GM12891 (cell line): ENCODE results near the gene ZNF573.

ENCODE experiments used
- DNase-seq: peaks from one replicate; pipeline ENCODE4 v3.0.0; 2011; ENCODE audit warnings: low spot score; ENCODE audit not compliant: insufficient read length
- FAIRE-seq: peaks from 2 replicates; lab custom pipeline; 2011; peaks lifted over from hg19 to GRCh38; lab: Jason Lieb, UNC
- PAX5 ChIP-seq: IDR thresholded peaks from 2 replicates; pipeline ENCODE4 v1.6.1; 2011; ENCODE audit warnings: low read length, moderate library complexity, mild to moderate bottlenecking; ENCODE audit not compliant: insufficient read depth, severe bottlenecking
- POLR2A ChIP-seq: IDR thresholded peaks from 2 replicates; pipeline ENCODE4 v1.6.1; 2011; ENCODE audit warnings: low read depth, low read length, control low read depth
- POLR2AphosphoS5 ChIP-seq: IDR thresholded peaks from 2 replicates; pipeline ENCODE4 v1.6.1; 2011; ENCODE audit warnings: low read depth, low read length, control low read depth
- POU2F2 ChIP-seq: IDR thresholded peaks from 2 replicates; pipeline ENCODE4 v1.6.1; 2011; ENCODE audit warnings: low read depth, mild to moderate bottlenecking, control low read depth, low read length, moderate library complexity
- SPI1 ChIP-seq: IDR thresholded peaks from 2 replicates; pipeline ENCODE4 v1.6.1; 2011; ENCODE audit warnings: low read depth, low read length, control low read depth
- TAF1 ChIP-seq: IDR thresholded peaks from 2 replicates; pipeline ENCODE4 v1.6.1; 2011; ENCODE audit warnings: low read depth, low read length, control low read depth

The ZNF573 gene

DNA sequence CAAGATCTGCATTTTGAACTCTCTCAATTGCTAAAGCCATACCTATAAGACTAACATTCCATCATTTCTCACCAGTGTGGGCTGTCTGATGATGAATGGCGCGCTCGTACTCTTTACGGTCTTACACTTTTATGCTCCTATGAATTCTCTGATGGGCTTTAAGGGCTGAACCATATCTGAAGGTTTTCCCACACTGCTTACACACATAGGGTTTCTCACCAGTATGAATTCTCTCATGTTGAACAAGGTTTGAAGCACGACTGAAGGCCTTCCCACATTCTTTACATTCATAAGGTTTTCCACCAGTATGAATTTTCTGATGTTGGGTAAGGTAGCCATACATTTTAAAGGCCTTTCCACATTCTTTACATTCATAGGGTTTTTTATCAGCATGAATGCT, 41.0 kb downstream of the ZNF573 start:
- no peak for FAIRE-seq
- DNase-seq, result no peak
- TF ChIP-seq TAF1 (no peak), POLR2A (no peak), PAX5 (no peak), POLR2AphosphoS5 (no peak), POU2F2 (no peak), SPI1 (no peak)

DNA sequence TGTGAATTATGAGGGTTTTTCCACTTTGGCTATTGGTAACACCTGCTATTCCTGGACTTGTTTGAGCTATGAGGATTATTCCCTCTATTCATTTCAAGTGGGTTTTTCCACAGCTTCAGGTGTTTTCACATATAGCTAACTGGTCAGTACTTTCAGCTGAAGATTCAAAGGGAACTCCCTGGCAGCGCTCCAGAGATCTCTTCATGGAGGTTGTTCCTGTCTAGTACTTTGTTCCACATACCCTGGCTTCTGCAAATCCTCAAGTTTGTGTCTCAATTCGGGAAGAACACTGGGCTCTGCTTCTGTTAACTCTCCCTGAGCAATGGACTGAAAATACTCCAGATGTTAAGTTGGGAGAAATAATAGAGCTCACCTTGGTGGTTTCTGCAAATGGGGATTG, 54.2 kb downstream of the ZNF573 start:
- DNase-seq (no peak), FAIRE-seq (no peak)
- TF ChIP-seq SPI1, result no peak
- no peak for TF ChIP-seq POLR2A
- TF ChIP-seq POLR2AphosphoS5, result no peak
- TF ChIP-seq POU2F2, result no peak
- no peak for TF ChIP-seq TAF1
- no peak for TF ChIP-seq PAX5

- no peak for DNase-seq
- FAIRE-seq, result no peak
- TF ChIP-seq POLR2AphosphoS5 (no peak), POU2F2 (no peak), PAX5 (no peak), SPI1 (no peak), TAF1 (no peak), POLR2A (no peak)
These were observed 59.5 kb downstream of the ZNF573 start for GRCh38 chr19:37719927-37720265.

DNA sequence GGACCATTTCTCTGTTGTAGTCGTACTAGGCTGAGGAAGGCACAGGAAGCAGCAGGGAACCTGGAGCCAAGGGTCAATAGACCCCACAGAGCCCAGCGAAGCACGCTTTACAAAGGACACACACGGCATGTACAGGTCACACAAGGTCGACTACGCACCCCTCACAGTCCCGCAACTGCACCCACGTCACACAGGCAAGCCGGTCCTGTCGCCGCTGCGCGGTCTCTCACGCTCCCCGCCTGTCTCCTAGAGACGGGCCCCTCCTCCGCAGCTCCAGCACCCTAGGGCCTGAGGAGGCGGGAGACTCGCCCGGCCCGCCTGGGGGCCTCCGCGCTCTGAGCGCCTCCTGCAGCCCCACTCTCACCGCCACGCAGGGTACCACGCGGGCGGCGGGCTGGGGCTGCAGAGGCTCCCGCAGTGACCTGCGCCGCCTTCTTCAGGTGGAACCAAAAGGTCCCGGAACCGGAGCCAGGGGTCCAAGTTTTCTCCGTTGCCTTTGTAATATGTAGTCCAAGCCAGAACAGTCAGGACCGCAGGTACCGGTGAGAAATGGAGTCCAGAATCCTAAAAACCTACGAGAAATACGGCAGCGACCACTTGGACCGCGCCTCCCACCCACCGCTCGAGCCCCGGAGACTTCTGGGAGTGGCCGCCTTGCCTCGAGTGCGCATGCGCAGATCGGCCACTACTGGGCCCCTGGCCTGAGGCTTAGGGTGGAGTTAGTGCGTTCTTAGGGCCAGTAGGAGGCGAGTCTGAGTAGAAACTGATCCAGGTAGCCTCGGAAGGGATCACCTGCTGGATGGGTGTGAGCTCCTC, 60.1 kb downstream of the ZNF573 start, which contains the start of gene ZNF607:
ZNF607 (minus strand) TSS at position 651 of the 816 bp plus-strand sequence. CDS start 8,143 bp downstream, outside the sequence.
- peak; percentile 89 for DNase-seq
- FAIRE-seq, result peak; percentile 99
- TF ChIP-seq POLR2AphosphoS5, result peak; percentile 63
- TF ChIP-seq POLR2A, result peak; percentile 54; the same call in 1 of the 2 replicates
- TF ChIP-seq POU2F2, result no peak

- TF ChIP-seq POLR2A (no peak), POLR2AphosphoS5 (no peak), PAX5 (no peak), TAF1 (no peak), POU2F2 (no peak), SPI1 (no peak)
- FAIRE-seq (no peak), DNase-seq (no peak)
These were observed 61.1 kb downstream of the ZNF573 start for GRCh38 chr19:37718304-37718703.

DNA sequence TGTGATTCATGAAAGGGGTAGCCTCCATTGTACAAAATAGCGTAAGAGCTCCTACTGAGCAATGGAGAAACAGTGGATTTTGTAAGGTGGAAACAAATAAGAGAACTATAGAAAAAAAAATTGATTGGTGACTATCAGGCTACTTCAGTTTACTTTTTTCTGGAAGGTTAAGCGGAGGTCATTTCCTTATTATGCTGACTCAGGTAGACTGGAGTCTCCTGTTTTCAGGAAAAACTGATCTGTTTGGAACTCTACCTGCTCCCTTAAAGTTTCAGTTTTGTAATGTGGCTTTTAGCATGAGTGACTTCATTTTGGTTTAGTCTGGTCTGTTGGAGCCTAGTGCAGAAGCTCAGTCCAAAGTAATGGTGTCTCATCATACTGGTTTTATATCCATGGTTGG, 63.2 kb downstream of the ZNF573 start:
- no peak for DNase-seq
- no peak for TF ChIP-seq SPI1
- no peak for TF ChIP-seq TAF1
- no peak for FAIRE-seq

GRCh38 chr19:37706052-37706605, 73.3 kb downstream of the ZNF573 start:
- FAIRE-seq (no peak), DNase-seq (no peak)
- TF ChIP-seq POLR2A, result no peak
- TF ChIP-seq POLR2AphosphoS5, result no peak
- TF ChIP-seq POU2F2, result no peak
- TF ChIP-seq TAF1, result no peak
- TF ChIP-seq SPI1, result no peak
- no peak for TF ChIP-seq PAX5

DNA sequence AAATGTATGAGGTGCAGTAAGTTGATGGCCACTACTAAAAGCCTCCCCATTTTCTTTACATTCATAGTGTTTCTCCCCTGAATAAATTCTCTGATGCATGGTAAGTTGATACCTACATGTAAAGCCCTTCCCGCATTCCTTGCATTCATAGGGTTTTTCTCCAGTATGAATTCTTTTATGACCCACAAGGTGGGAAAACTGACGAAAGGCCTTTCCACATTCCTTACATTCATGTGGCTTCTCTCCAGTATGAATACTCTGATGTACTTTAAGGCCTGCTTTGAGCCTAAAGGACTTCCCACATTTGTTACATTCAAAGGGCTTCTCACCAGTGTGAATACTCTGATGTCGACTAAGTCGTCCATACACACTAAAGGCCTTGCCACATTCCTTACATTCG, 80.3 kb downstream of the ZNF573 start:
- FAIRE-seq (no peak), DNase-seq (no peak)
- TF ChIP-seq TAF1, result no peak
- TF ChIP-seq SPI1, result no peak
- no peak for TF ChIP-seq PAX5
- no peak for TF ChIP-seq POLR2AphosphoS5
- no peak for TF ChIP-seq POU2F2
- TF ChIP-seq POLR2A, result no peak

- FAIRE-seq (peak; percentile 16), DNase-seq (no peak)
- TF ChIP-seq POLR2A (no peak), TAF1 (no peak), SPI1 (no peak), PAX5 (no peak), POLR2AphosphoS5 (no peak), POU2F2 (no peak)
These were observed 81.2 kb downstream of the ZNF573 start for GRCh38 chr19:37698216-37698615.
